ENCODE measurements around the gene MDN1.
"Not testable (repeated sequence)": the region's sequence is repeated elsewhere in the genome, so short reads cannot be mapped to it uniquely, and the experiment has no call there.

MDN1 gene

GRCh38 chr6:89834884-89835792 is 15.5 kb upstream of the MDN1 start:
- H3K27ac Mint-ChIP-seq, result peak overlapping the region; percentile 75 to 90
- peaks cover 38% of the 10 kb centered on the region for H3K36me3 Mint-ChIP-seq (ENCODE audit: insufficient read depth)
- H3K9me3 Mint-ChIP-seq, result no peaks in the 10 kb centered on the region
- ATAC-seq (replicated peaks) (peak; percentile 91), DNase-seq (peak; percentile 18 to 20 (median 18))
- H3K4me1 Mint-ChIP-seq (ENCODE audit: low read depth in 2 of 2), result peaks cover 41 to 46% of the 10 kb centered on the region in 2 donors
- no peaks in the 10 kb centered on the region for H3K27me3 Mint-ChIP-seq
- peak overlapping the region; percentile 69 for H3K4me3 Mint-ChIP-seq

GRCh38 chr6:89830170-89830809 is 10.7 kb upstream of the MDN1 start:
- Mint-ChIP-seq H3K27ac (peak overlapping the region; percentile 93 to 94), H3K9me3 (no peaks in the 10 kb centered on the region), H3K27me3 (no peaks in the 10 kb centered on the region)

GRCh38 chr6:89829472-89830169 is 10.0 kb upstream of the MDN1 start, which contains the start of gene CASP8AP2:
Gene CASP8AP2 (plus strand): TSS chr6:89829880.
- peak; percentile 89 to 94 (median 91) for DNase-seq
- H3K4me3 Mint-ChIP-seq, result peak within 1 kb of the TSS; percentile 98 to 99
- peaks cover 16 to 17% of the 10 kb centered on the region in 2 donors for H3K4me1 Mint-ChIP-seq (ENCODE audit: low read depth in 2 of 2)
- H3K9me3 Mint-ChIP-seq, result no peaks in the 10 kb centered on the region
- H3K27me3 Mint-ChIP-seq, result no peaks in the 10 kb centered on the region
- peak; percentile 89 for ATAC-seq (replicated peaks)
- peak within 1 kb of the TSS; percentile 93 to 94 for H3K27ac Mint-ChIP-seq
- peaks cover 25% of the 10 kb centered on the region for H3K36me3 Mint-ChIP-seq (ENCODE audit: insufficient read depth)

More at GRCh38 chr6:89830170-89830809, 10.7 kb upstream of the MDN1 start:
- peaks cover 23% of the 10 kb centered on the region in 2 donors for H3K4me1 Mint-ChIP-seq (ENCODE audit: low read depth in 2 of 2)
- H3K4me3 Mint-ChIP-seq, result peak overlapping the region; percentile 98 to 99
- ATAC-seq (replicated peaks), result no peak
- peaks cover 25% of the 10 kb centered on the region for H3K36me3 Mint-ChIP-seq (ENCODE audit: insufficient read depth)
- no peak for DNase-seq

- H3K27me3 Mint-ChIP-seq, result no peaks in the 10 kb centered on the region
- DNase-seq (peak in 1 of 3 experiments; percentile 10), ATAC-seq (replicated peaks) (peak; percentile 39)
- peaks cover 16 to 17% of the 10 kb centered on the region in 2 donors for H3K4me1 Mint-ChIP-seq (ENCODE audit: low read depth in 2 of 2)
- H3K27ac Mint-ChIP-seq, result peak overlapping the region; percentile 93 to 94
- peaks cover 25% of the 10 kb centered on the region for H3K36me3 Mint-ChIP-seq (ENCODE audit: insufficient read depth)
- no peaks in the 10 kb centered on the region for H3K9me3 Mint-ChIP-seq
- H3K4me3 Mint-ChIP-seq, result peak overlapping the region; percentile 98 to 99
These were observed 9.4 kb upstream of the MDN1 start for GRCh38 chr6:89828988-89829471.

- not testable (repeated sequence) for H3K27me3 Mint-ChIP-seq; H3K9me3 Mint-ChIP-seq; DNase-seq; ATAC-seq (replicated peaks)
- H3K36me3 Mint-ChIP-seq (ENCODE audit: insufficient read depth), result peaks cover 25% of the 10 kb centered on the region
- H3K27ac Mint-ChIP-seq, result peak overlapping the region; percentile 93 to 94
- peak overlapping the region; percentile 98 to 99 for H3K4me3 Mint-ChIP-seq
- H3K4me1 Mint-ChIP-seq (ENCODE audit: low read depth in 2 of 2), result peaks cover 16 to 17% of the 10 kb centered on the region in 2 donors
These were observed 8.9 kb upstream of the MDN1 start for GRCh38 chr6:89828475-89828987.

- DNase-seq (no peak), ATAC-seq (replicated peaks) (no peak)
- H3K36me3 Mint-ChIP-seq (ENCODE audit: insufficient read depth), result peaks cover 7% of the 10 kb centered on the region
- H3K4me1 Mint-ChIP-seq (ENCODE audit: low read depth in 2 of 2), result peaks cover 10 to 12% of the 10 kb centered on the region in 2 donors
- H3K27ac Mint-ChIP-seq, result no peak overlapping the region
- no peaks in the 10 kb centered on the region for H3K27me3 Mint-ChIP-seq
- H3K4me3 Mint-ChIP-seq, result no peak overlapping the region
- H3K9me3 Mint-ChIP-seq, result no peaks in the 10 kb centered on the region
These were observed 6.5 kb upstream of the MDN1 start for GRCh38 chr6:89826029-89826528.

- Mint-ChIP-seq H3K27me3 (no peaks in the 10 kb centered on the region), H3K4me3 (peak overlapping the region; percentile 93 to 99), H3K36me3 (ENCODE audit: insufficient read depth) (peaks cover 9% of the 10 kb centered on the region), H3K27ac (peak overlapping the region; percentile 96 to 99), H3K4me1 (ENCODE audit: low read depth in 2 of 2) (peaks cover 23 to 36% of the 10 kb centered on the region in 2 donors), H3K9me3 (no peaks in the 10 kb centered on the region)
- ATAC-seq (replicated peaks) (peak; percentile 12), DNase-seq (peak in 1 of 3 experiments; percentile 1)
These were observed 638 bp downstream of the MDN1 start for GRCh38 chr6:89818977-89819335.

- no peaks in the 10 kb centered on the region for H3K9me3 Mint-ChIP-seq
- peak overlapping the region in 1 of 2 donors; percentile 96 for H3K27ac Mint-ChIP-seq
- ATAC-seq (replicated peaks) (no peak), DNase-seq (no peak)
- peak overlapping the region; percentile 93 to 99 for H3K4me3 Mint-ChIP-seq
- H3K36me3 Mint-ChIP-seq (ENCODE audit: insufficient read depth), result peaks cover 9% of the 10 kb centered on the region
- H3K4me1 Mint-ChIP-seq (ENCODE audit: low read depth in 2 of 2), result peaks cover 23 to 37% of the 10 kb centered on the region in 2 donors
- no peaks in the 10 kb centered on the region for H3K27me3 Mint-ChIP-seq
These were observed 2.1 kb downstream of the MDN1 start for GRCh38 chr6:89817481-89817880.

- ATAC-seq (replicated peaks); H3K27ac Mint-ChIP-seq; H3K9me3 Mint-ChIP-seq; H3K36me3 Mint-ChIP-seq (ENCODE audit: insufficient read depth); H3K27me3 Mint-ChIP-seq; DNase-seq; H3K4me3 Mint-ChIP-seq: not testable (repeated sequence)
- H3K4me1 Mint-ChIP-seq (ENCODE audit: low read depth in 2 of 2), result peaks cover 14 to 29% of the 10 kb centered on the region in 2 donors
These were observed 6.2 kb downstream of the MDN1 start for GRCh38 chr6:89813422-89813821.

- Mint-ChIP-seq H3K4me3 (no peak overlapping the region), H3K27ac (peak overlapping the region; percentile 52 to 55), H3K9me3 (no peaks in the 10 kb centered on the region), H3K36me3 (ENCODE audit: insufficient read depth) (peaks cover 1% of the 10 kb centered on the region), H3K4me1 (ENCODE audit: low read depth in 2 of 2) (peaks cover 6 to 9% of the 10 kb centered on the region in 2 donors), H3K27me3 (no peaks in the 10 kb centered on the region)
- no peak for DNase-seq
- ATAC-seq (replicated peaks), result no peak
These were observed 12.0 kb downstream of the MDN1 start for GRCh38 chr6:89807581-89807980.

- H3K4me1 Mint-ChIP-seq (ENCODE audit: low read depth in 2 of 2), result peaks cover 6 to 9% of the 10 kb centered on the region in 2 donors
- H3K9me3 Mint-ChIP-seq, result no peaks in the 10 kb centered on the region
- DNase-seq (no peak), ATAC-seq (replicated peaks) (no peak)
- H3K4me3 Mint-ChIP-seq, result no peak overlapping the region
- H3K27me3 Mint-ChIP-seq, result no peaks in the 10 kb centered on the region
- H3K27ac Mint-ChIP-seq, result peak overlapping the region in 1 of 2 donors; percentile 15
- H3K36me3 Mint-ChIP-seq (ENCODE audit: insufficient read depth), result peaks cover 17% of the 10 kb centered on the region
These were observed 13.7 kb downstream of the MDN1 start for GRCh38 chr6:89805814-89806371.

GRCh38 chr6:89803271-89803670 is 16.3 kb downstream of the MDN1 start:
- Mint-ChIP-seq H3K4me3 (no peak overlapping the region), H3K9me3 (no peaks in the 10 kb centered on the region), H3K4me1 (ENCODE audit: low read depth in 2 of 2) (peaks cover 4 to 6% of the 10 kb centered on the region in 2 donors), H3K27me3 (no peaks in the 10 kb centered on the region), H3K36me3 (ENCODE audit: insufficient read depth) (peaks cover 31% of the 10 kb centered on the region), H3K27ac (no peak overlapping the region)
- ATAC-seq (replicated peaks) (no peak), DNase-seq (no peak)

Data from effector memory CD8-positive, alpha-beta T cell (primary cell).